ENCODE results near the gene DNAI1.

Gene DNAI1

DNA sequence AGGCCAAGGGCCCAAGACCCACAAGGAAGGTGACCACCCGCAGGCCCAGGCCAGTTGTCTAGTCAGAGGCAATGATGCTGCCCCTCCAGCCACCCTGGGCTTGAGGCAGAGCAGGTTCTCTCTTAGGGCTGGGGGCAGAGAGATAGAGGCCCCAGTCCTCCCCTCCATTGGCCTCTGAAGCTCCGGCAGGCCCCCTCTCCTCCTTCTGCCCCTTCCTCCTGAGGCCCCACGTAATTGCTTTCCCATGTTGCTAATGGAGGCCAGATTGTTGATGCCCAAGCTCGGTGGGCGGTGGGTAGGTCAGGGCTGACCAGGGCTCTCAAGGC lies 90.8 kb downstream of the DNAI1 start:
- Histone ChIP-seq H3K27ac (ENCODE audit: low read length) (no peak overlapping the region), H3K27me3 (ENCODE audit: insufficient read depth, low read length, poor library complexity) (peaks cover 2% of the 10 kb centered on the region), H3K9me3 (ENCODE audit: insufficient read depth, low read length, severe bottlenecking) (no peaks in the 10 kb centered on the region), H4K20me1 (ENCODE audit: insufficient read depth, low read length) (no peaks in the 10 kb centered on the region), H3K9ac (ENCODE audit: low read depth, low read length) (no peak overlapping the region), H2AFZ (ENCODE audit: low read depth, low read length) (no peak overlapping the region), H3K4me1 (ENCODE audit: insufficient read depth, low read length) (no peaks in the 10 kb centered on the region), H3K79me2 (ENCODE audit: insufficient read depth, low read length) (no peaks in the 10 kb centered on the region), H3K4me2 (ENCODE audit: insufficient read depth, low read length) (no peak overlapping the region), H3K4me3 (ENCODE audit: low read depth in 1 of 2, low read length in 2 of 2) (no peak overlapping the region), H3K36me3 (ENCODE audit: insufficient read depth, low read length) (no peaks in the 10 kb centered on the region)
- ATAC-seq (ENCODE audit: insufficient read depth, low read depth), result no peak
- no peak for TF ChIP-seq EZH2 (IDR thresholded peaks at IDR 0.05; ENCODE audit: borderline replicate concordance, low read depth, low read length, severe bottlenecking)
- TF ChIP-seq, protein P1, sequence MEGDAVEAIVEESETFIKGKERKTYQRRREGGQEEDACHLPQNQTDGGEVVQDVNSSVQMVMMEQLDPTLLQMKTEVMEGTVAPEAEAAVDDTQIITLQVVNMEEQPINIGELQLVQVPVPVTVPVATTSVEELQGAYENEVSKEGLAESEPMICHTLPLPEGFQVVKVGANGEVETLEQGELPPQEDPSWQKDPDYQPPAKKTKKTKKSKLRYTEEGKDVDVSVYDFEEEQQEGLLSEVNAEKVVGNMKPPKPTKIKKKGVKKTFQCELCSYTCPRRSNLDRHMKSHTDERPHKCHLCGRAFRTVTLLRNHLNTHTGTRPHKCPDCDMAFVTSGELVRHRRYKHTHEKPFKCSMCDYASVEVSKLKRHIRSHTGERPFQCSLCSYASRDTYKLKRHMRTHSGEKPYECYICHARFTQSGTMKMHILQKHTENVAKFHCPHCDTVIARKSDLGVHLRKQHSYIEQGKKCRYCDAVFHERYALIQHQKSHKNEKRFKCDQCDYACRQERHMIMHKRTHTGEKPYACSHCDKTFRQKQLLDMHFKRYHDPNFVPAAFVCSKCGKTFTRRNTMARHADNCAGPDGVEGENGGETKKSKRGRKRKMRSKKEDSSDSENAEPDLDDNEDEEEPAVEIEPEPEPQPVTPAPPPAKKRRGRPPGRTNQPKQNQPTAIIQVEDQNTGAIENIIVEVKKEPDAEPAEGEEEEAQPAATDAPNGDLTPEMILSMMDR (IDR thresholded peaks at IDR 0.05; ENCODE audit: borderline replicate concordance, extremely low read depth, low read length, poor library complexity, severe bottlenecking), result no peak
- no peak for DNase-seq

DNA sequence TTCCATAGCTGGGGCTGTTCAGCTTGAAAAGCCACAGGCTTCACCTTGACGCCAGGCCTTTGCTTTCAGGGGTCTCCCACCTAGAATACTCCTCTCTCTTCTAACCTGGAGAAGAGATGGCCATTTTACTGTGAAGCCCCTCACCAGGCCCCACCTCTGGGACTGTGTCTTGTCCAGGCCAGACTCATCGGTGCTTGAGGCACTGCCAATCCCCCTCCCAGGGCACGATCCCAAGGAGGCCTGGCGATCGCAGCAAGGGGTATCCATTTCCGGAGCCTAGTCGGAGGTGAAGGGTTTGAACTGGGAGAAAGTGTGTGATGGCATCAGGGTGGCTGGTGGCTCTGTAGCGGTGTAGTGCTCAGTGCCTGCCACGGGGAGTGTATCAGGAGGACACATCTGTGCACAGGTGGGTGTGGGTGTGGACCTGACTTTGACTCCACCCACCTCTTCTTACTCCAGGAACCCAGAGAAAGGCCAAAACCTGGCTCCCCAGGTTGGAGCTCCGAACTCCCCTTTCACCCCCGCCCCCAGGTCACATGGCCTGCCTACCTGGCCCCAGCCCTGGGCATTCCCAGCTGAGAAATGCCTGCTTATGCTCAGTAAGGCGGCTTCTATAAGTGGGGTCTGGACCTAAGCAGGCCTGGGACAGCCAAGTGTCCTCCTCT lies 91.5 kb downstream of the DNAI1 start:
- no peaks in the 10 kb centered on the region for H3K4me1 ChIP-seq (ENCODE audit: insufficient read depth, low read length)
- no peaks in the 10 kb centered on the region for H3K9me3 ChIP-seq (ENCODE audit: insufficient read depth, low read length, severe bottlenecking)
- no peaks in the 10 kb centered on the region for H3K79me2 ChIP-seq (ENCODE audit: insufficient read depth, low read length)
- DNase-seq (no peak), ATAC-seq (ENCODE audit: insufficient read depth, low read depth) (no peak)
- H2AFZ ChIP-seq (ENCODE audit: low read depth, low read length), result no peak overlapping the region
- H3K36me3 ChIP-seq (ENCODE audit: insufficient read depth, low read length), result no peaks in the 10 kb centered on the region
- H3K4me2 ChIP-seq (ENCODE audit: insufficient read depth, low read length), result no peak overlapping the region
- TF ChIP-seq, protein P1 (IDR thresholded peaks at IDR 0.05; ENCODE audit: borderline replicate concordance, extremely low read depth, low read length, poor library complexity, severe bottlenecking), result no peak
- no peak for TF ChIP-seq EZH2 (IDR thresholded peaks at IDR 0.05; ENCODE audit: borderline replicate concordance, low read depth, low read length, severe bottlenecking)
- no peak overlapping the region for H3K27ac ChIP-seq (ENCODE audit: low read length)
- H3K9ac ChIP-seq (ENCODE audit: low read depth, low read length), result no peak overlapping the region
- H3K27me3 ChIP-seq (ENCODE audit: insufficient read depth, low read length, poor library complexity), result peaks cover 2% of the 10 kb centered on the region
- no peak overlapping the region for H3K4me3 ChIP-seq (ENCODE audit: low read depth in 1 of 2, low read length in 2 of 2)
- no peaks in the 10 kb centered on the region for H4K20me1 ChIP-seq (ENCODE audit: insufficient read depth, low read length)

DNA sequence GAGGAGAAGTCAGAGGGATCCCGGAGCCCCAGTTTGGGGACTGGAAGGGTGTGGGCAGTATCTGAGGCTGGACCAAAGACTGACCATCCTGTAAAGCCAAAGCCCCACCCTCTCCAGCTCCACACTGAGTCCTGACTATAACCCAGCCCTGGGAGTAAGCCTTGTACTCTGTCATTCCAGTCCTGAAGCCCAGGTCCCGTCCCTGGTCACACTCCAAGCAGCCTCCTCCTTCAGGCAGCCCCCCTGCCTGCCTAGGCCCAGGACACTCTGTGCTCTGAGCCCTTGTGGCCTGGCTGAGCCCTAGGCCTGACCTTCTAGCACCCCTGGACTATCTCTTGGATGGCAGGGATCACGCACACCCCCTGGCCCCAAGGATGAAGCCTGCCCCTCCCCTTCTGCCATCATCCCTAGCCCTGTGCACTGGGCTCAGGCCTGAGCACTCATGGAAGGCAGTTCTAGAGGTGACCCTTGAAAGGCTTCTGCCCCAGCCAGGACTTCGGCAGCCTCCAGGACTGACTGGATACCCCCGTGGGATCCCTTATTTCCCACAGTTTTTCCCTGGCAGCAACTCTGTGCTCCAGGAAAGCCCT lies 92.2 kb downstream of the DNAI1 start:
- no peak overlapping the region for H3K27ac ChIP-seq (ENCODE audit: low read length)
- peaks cover 2% of the 10 kb centered on the region for H3K27me3 ChIP-seq (ENCODE audit: insufficient read depth, low read length, poor library complexity)
- DNase-seq (no peak), ATAC-seq (ENCODE audit: insufficient read depth, low read depth) (no peak)
- no peak overlapping the region for H3K9ac ChIP-seq (ENCODE audit: low read depth, low read length)
- H3K9me3 ChIP-seq (ENCODE audit: insufficient read depth, low read length, severe bottlenecking), result no peaks in the 10 kb centered on the region
- H3K4me3 ChIP-seq (ENCODE audit: low read depth in 1 of 2, low read length in 2 of 2), result no peak overlapping the region
- H3K4me1 ChIP-seq (ENCODE audit: insufficient read depth, low read length), result no peaks in the 10 kb centered on the region
- H3K4me2 ChIP-seq (ENCODE audit: insufficient read depth, low read length), result no peak overlapping the region
- no peaks in the 10 kb centered on the region for H3K79me2 ChIP-seq (ENCODE audit: insufficient read depth, low read length)
- H3K36me3 ChIP-seq (ENCODE audit: insufficient read depth, low read length), result no peaks in the 10 kb centered on the region
- H2AFZ ChIP-seq (ENCODE audit: low read depth, low read length), result no peak overlapping the region
- H4K20me1 ChIP-seq (ENCODE audit: insufficient read depth, low read length), result no peaks in the 10 kb centered on the region
- TF ChIP-seq, protein P1 (IDR thresholded peaks at IDR 0.05; ENCODE audit: borderline replicate concordance, extremely low read depth, low read length, poor library complexity, severe bottlenecking), result no peak
- TF ChIP-seq EZH2 (IDR thresholded peaks at IDR 0.05; ENCODE audit: borderline replicate concordance, low read depth, low read length, severe bottlenecking), result no peak

All from DND-41 (cell line).